Activated naive CD8-positive, alpha-beta T cell treated with anti-CD3 and anti-CD28 coated beads, Interleukin-2, amount 50 U/mL, for 24 hours (primary cell): ENCODE data around the gene PVRIG.
"Not testable (repeated sequence)": the region's sequence is repeated elsewhere in the genome, so short reads cannot be mapped to it uniquely, and the experiment has no call there.

Experiments
- ATAC-seq: fragments of 150-1000 bp; cut with Tn5 transposase; one replicate; pipeline ENCODE4 v1.10.0; 2021
- DNase-seq: peaks from one replicate; pipeline ENCODE4 v3.0.0; 2021
- H3K27ac Mint-ChIP-seq: one replicate; pipeline ENCODE4 v1.8.0; 2021; ENCODE audit warnings: mild to moderate bottlenecking, mixed read lengths
- H3K27me3 Mint-ChIP-seq: one replicate; pipeline ENCODE4 v1.8.0; 2021; ENCODE audit warnings: mixed read lengths
- H3K36me3 Mint-ChIP-seq: one replicate; pipeline ENCODE4 v1.8.0; 2021; ENCODE audit warnings: low read depth, mixed read lengths
- H3K4me1 Mint-ChIP-seq: one replicate; pipeline ENCODE4 v1.8.0; 2021; ENCODE audit warnings: mixed read lengths
- H3K4me3 Mint-ChIP-seq: one replicate; pipeline ENCODE4 v1.8.0; 2021; ENCODE audit warnings: mild to moderate bottlenecking, moderate library complexity, mixed read lengths
- H3K9me3 Mint-ChIP-seq: one replicate; pipeline ENCODE4 v1.8.0; 2021; ENCODE audit warnings: mixed read lengths

PVRIG gene

DNA sequence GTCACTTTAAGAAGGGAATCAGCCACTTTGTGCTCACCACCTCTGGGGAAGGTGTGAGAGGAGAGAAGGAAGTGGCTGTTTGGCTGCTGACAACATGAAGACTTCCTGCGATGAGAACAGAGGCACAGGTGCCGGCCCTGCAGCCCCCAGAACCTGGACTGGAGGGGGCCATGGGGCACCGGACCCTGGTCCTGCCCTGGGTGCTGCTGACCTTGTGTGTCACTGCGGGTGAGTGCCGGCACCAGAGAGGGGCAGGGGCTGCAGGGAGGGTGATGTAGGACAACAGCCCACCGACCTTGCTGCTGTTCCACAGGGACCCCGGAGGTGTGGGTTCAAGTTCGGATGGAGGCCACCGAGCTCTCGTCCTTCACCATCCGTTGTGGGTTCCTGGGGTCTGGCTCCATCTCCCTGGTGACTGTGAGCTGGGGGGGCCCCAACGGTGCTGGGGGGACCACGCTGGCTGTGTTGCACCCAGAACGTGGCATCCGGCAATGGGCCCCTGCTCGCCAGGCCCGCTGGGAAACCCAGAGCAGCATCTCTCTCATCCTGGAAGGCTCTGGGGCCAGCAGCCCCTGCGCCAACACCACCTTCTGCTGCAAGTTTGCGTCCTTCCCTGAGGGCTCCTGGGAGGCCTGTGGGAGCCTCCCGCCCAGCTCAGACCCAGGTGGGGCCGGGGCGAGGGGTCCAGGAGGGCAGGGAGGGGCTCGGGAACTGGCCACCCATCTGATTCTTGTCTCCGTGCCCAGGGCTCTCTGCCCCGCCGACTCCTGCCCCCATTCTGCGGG is at the start of gene PVRIG:
PVRIG (plus strand) TSS at position 149 of the 785 bp plus-strand sequence; CDS start at position 171, 22 bp downstream.
- DNase-seq (peak; percentile 54), ATAC-seq (peak; percentile 5)
- peaks cover 27% of the 10 kb centered on the region for H3K36me3 Mint-ChIP-seq

DNA sequence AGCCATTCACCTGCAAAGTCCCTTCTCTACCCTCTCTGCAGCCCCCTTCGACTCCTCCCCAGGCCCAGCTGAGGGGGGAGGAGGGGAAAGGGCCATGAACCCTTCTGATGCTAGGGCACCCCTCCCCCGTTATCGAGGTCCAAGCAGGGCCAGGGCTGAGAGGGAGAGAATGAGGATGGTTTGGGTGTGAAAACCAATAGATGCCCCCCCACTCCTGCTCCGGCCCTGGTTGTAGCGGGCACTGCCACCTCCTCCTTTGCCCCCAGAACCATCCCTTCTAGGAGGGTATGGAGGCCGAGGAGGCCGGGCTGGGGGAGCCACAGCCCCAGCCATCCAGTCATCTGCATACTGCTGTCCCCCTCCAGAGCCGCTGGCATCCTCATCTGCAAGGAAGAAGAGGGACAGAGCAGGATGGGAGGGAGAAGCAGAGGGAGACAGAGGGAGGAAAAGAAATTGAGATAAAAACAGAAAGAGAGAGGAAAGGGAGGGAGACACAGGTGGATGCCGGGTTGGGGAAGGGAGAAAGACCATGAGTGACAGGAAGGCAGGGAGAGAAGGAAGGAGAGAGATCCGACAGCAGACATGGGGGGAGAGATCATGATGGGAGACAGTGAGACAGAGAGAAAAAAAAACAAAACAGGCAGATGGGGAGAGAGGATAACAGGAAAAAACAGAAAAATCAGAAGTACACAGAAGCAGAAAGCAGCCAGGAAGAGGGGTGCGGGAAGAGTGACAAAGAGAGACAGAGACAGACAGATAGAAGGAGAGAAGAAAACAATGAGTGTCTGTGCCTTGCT is 49.5 kb upstream of the PVRIG start:
- Mint-ChIP-seq H3K27me3 (peaks cover 23% of the 10 kb centered on the region), H3K4me1 (peaks cover 59% of the 10 kb centered on the region), H3K9me3 (no peaks in the 10 kb centered on the region), H3K27ac (no peak overlapping the region), H3K4me3 (peak overlapping the region; percentile 62), H3K36me3 (no peaks in the 10 kb centered on the region)
- no peak for DNase-seq
- ATAC-seq = no peak

More for the DNA sequence above, at the start of gene PVRIG:
- not testable (repeated sequence) for H3K9me3 Mint-ChIP-seq, H3K27me3 Mint-ChIP-seq
- Mint-ChIP-seq H3K27ac (peak within 1 kb of the TSS; percentile 97), H3K4me3 (peak within 1 kb of the TSS; percentile 88), H3K4me1 (peaks cover 76% of the 10 kb centered on the region)

DNA sequence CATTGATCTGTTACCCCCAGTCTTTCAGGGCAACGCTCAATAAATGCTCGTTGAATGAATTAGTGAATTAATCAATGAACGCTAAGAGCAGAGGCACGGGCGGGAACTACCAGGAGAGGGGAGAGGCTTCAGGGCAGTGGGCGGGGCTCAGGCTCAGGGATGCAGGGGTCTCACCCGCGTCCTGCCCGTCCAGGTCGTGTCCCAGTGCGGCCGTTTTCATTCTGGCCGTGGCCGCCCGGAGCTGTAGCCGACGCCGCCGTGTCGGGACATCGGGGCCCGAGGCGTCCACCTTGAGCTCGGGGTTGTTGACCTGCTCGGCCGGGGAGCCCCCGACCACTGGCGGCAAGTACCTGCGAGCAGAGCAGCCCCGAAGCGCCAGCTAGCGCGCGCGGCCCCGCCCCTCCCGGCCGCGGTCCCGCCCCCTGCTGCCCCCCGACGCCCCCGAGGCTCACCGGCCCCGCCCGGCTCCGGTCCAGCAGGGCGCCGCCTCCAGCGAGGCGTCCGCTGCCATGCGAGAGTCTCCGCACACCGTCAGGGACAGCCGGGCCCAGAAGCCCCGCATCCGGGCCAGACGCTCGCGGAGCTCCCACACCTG is 48.6 kb upstream of the PVRIG start:
- peak; percentile 39 for ATAC-seq
- H3K36me3 Mint-ChIP-seq = no peaks in the 10 kb centered on the region
- no peak for DNase-seq
- H3K9me3 Mint-ChIP-seq = no peaks in the 10 kb centered on the region
- H3K4me3 Mint-ChIP-seq = peak overlapping the region; percentile 62
- peaks cover 59% of the 10 kb centered on the region for H3K4me1 Mint-ChIP-seq
- peaks cover 26% of the 10 kb centered on the region for H3K27me3 Mint-ChIP-seq
- H3K27ac Mint-ChIP-seq = peak overlapping the region; percentile 22

DNA sequence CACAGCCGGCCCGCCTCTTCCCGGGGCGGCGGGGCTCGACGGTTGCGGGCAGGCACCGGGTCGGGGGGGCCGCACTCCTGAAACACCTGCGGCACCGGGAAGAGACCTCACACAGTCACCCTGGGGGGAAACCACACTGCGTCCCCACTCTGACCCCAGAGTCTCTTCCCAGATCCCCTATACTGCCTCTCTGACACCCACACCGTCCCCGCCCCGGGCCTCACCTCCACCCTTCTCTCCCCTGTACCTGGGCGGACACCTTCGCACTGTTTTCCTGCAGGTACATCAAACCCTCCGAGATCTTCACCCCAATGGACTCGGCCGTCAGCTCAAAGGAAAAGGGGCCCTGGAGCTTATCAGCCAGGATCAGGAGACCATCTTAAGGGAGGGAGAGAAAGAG is 47.9 kb upstream of the PVRIG start:
- Mint-ChIP-seq H3K9me3 (no peaks in the 10 kb centered on the region), H3K27ac (no peak overlapping the region), H3K4me1 (peaks cover 57% of the 10 kb centered on the region), H3K4me3 (peak overlapping the region; percentile 30), H3K36me3 (no peaks in the 10 kb centered on the region), H3K27me3 (peaks cover 22% of the 10 kb centered on the region)
- DNase-seq = no peak
- no peak for ATAC-seq

DNA sequence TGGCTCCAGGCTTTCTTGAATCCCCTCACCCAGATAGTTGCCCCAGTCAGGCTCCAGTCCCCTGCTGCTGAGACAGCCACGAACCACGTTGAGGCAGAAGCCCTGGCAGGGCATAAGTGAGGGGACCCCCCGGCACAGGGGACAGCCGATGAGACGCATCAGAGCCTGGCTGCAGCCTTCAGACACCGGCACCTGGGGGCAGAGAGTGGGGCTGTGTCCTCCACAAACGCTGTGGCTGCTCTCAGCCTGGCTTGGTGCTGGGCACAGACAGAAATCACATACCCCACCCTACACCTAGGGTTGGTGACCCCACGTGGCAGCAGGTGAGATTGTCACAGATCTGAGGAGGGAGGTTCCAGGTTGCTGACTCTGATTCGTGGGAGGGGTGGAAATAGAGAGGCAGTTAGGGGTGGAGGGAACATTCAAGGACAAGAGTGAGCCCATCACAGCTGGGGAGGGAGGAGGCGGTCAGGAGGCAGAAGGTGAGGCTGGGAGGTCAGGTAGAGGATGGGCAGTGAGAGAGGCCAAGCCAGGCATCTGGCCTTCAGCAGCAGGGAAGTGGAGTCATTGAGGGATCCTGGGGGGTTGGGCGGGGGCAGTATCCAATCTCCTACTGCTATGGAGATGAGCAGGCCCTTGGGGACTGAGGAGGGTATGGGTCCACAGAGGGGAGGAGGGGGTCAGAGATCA is 45.8 kb upstream of the PVRIG start:
- no peak overlapping the region for H3K27ac Mint-ChIP-seq
- H3K4me1 Mint-ChIP-seq = peaks cover 41% of the 10 kb centered on the region
- no peaks in the 10 kb centered on the region for H3K36me3 Mint-ChIP-seq
- no peak for ATAC-seq
- no peak for DNase-seq
- no peak overlapping the region for H3K4me3 Mint-ChIP-seq
- no peaks in the 10 kb centered on the region for H3K9me3 Mint-ChIP-seq
- peaks cover 11% of the 10 kb centered on the region for H3K27me3 Mint-ChIP-seq

DNA sequence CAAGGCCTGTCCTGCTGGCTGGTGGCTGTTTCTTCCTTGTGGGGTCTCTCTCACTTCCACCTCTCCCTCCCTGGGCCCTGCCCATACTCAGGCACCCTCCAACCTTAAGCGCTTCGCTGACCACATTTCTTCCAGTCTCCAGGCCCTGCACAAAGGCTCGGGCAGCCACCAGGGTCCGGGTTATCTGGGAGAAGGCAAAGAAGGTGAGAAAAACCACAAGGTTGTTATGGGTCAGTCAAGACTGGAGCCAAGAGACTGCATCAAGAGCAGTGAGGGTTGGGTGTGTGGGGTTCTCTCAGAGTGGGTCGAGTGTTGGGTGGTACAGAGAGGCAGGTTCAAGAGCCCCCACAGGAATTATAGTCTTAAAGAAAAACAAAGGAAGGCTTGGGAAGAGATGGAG is 45.2 kb upstream of the PVRIG start:
- peaks cover 11% of the 10 kb centered on the region for H3K27me3 Mint-ChIP-seq

DNA sequence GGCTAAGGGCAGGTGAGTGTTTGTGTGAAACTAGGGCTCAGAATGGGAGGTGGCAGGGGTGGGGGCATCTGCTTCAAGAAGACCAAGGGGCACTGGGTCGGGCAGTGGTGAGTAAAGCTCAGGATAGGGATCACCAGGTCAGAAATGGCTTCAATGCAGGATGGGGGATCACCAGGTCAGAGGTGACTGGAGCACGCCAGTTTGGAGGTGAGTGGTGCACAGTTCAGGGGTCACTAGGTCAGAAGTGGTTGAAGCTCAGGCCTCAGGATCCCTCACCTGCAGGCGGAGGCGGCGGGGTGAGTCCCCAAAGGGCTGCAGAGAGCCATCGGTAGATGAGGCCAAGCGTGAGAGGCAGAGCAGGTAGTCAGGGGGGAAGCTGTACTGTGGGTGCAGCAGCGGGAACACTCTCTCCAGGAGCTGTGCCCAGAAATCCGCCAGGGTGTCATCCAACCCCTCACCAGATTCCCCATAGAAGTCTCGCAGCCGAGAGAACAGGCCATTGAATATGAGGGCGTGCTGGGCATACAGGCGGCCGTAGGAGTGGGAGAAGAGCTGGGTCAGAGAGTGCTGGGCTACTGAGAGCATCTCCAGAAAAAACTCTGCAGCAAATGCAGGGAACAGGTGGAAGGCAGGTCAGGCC is 44.3 kb upstream of the PVRIG start:
- Mint-ChIP-seq H3K36me3 (no peaks in the 10 kb centered on the region), H3K27me3 (peaks cover 9% of the 10 kb centered on the region), H3K4me3 (peak overlapping the region; percentile 29), H3K27ac (no peak overlapping the region), H3K4me1 (peaks cover 31% of the 10 kb centered on the region), H3K9me3 (no peaks in the 10 kb centered on the region)
- no peak for ATAC-seq
- no peak for DNase-seq

More for the DNA sequence above, 45.2 kb upstream of the PVRIG start:
- Mint-ChIP-seq H3K27ac (no peak overlapping the region), H3K36me3 (no peaks in the 10 kb centered on the region), H3K4me3 (no peak overlapping the region), H3K4me1 (peaks cover 35% of the 10 kb centered on the region), H3K9me3 (no peaks in the 10 kb centered on the region)
- DNase-seq (no peak), ATAC-seq (no peak)

DNA sequence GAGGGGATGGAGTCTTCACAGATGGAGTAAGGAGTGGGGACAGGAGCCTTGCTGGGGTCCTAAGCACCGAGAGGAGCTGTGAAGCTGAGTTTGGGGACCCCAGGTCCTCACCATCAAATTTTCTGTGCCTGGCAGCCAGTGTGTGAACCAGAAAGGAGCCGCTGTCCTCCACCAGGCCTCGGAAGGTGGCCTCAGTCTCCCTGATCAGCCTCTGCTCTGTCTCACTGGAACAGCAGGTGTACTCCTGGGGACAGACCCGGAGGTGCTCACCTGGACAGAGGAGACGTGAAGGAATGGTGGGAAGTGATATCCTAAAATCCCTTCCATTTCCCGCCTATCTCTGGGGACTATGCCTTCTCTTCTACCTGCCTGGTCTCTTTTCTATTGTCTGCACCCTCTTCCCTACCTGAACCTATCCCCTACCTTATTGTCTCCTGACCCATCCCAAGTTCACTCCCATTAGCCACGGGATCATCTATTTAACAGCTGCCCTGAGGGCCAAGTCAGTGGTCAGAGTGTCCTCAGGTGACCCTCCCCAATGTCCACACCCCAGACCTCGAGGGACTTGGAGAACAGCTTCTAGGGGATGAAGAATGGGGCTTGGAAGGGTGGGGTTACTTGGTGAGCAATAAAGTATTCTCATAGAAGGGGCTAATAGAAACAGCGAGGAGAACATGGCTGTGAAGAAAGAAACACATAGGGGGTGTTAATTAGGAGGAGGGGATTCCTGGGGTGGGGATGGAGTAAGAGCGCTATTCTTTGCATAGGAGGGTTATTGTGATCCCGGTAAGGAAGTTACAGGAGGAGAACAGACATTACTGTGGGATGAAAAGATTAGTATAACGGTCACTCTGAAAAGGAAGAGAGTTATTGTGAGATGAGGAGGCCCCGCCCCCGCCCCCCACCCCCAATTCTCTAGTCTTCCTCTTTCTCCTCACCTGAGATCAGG is 43.4 kb upstream of the PVRIG start:
- ATAC-seq (no peak), DNase-seq (no peak)
- Mint-ChIP-seq H3K4me1 (peaks cover 34% of the 10 kb centered on the region), H3K27me3 (peaks cover 4% of the 10 kb centered on the region), H3K9me3 (no peaks in the 10 kb centered on the region), H3K4me3 (peak overlapping the region; percentile 70), H3K27ac (no peak overlapping the region), H3K36me3 (no peaks in the 10 kb centered on the region)

DNA sequence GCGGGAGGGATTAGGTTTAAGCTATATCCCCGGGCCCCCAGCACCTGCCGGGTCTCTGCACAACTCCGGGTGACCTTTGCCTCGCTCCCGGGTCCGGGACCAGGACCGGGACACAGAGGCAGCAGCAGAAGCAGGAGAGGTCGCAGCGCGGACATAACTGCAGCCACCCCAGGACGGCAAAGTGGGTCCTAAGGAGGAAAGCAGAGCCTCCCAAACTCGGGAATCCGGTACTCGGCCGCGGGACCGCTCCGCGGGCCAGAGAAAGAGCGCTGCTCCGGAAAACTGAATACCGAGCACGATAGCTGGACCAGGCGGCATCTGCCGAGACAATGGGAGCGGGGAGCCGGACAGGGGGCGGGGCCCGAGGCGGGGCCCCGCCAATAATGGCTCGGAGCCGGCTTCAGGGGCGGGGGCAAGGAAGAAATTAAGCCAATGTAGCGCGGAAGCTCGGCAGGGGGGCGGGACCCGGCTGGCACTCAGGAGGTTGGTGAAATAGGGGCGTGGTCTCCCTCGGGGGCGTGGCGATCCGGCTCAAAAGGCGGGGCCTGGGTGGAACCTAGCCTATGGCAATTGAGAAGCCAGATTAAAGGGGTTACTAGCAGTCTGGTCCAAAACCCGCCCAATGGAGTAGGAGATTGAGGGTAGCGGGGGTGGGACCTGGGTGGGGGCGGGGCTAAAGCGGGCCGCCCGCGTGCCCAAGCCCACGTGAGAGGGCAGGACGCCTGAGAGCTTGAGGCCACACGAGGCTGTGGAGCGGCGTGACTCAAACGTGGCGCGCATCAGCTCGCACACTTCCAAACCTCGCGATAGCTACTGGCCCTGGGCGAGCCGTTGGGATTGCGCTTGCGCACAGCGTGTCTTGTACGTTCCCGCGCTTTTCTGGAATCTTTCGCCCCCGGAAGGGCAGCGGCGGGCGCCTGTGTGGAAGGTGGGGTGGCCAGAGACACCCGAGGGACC is 42.4 kb upstream of the PVRIG start, which contains the start of the genes GPC2 and STAG3:
GPC2 (minus strand) TSS at position 337 of the 957 bp plus-strand sequence; CDS start at position 155, 182 bp downstream.
STAG3 (plus strand) TSS at position 874 of the 957 bp plus-strand sequence. CDS start 2,639 bp downstream, outside the sequence.
- Mint-ChIP-seq H3K27ac (no peak within 1 kb of the TSS), H3K4me1 (peaks cover 40% of the 10 kb centered on the region), H3K36me3 (no peaks in the 10 kb centered on the region), H3K4me3 (peak within 1 kb of the TSS; percentile 70), H3K27me3 (peaks cover 4% of the 10 kb centered on the region), H3K9me3 (no peaks in the 10 kb centered on the region)
- peak; percentile 99 for DNase-seq
- ATAC-seq = peak; percentile 85

DNA sequence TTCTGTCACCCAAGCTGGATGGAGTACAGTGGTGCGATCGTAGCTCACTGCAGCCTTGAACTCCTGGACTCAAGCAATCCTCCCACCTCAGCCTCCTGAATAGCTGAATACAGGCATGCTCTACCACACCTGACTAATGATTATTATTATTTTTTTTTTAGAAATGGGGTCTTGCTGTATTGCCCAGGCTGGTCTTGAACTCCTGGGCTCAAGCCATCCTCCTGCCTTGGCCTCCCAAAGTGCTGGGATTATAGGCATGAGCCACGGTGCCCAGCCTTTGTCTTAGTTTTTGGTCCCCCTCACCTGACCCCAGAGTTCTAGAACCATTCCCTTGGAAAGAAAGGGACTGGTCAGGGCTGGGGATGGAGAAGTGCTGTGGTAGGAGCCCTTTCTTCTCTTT is 39.7 kb upstream of the PVRIG start:
- not testable (repeated sequence) for H3K27me3 Mint-ChIP-seq, DNase-seq, H3K36me3 Mint-ChIP-seq, H3K9me3 Mint-ChIP-seq, ATAC-seq
- peaks cover 46% of the 10 kb centered on the region for H3K4me1 Mint-ChIP-seq
- H3K4me3 Mint-ChIP-seq = peak overlapping the region; percentile 65
- H3K27ac Mint-ChIP-seq = peak overlapping the region; percentile 70

DNA sequence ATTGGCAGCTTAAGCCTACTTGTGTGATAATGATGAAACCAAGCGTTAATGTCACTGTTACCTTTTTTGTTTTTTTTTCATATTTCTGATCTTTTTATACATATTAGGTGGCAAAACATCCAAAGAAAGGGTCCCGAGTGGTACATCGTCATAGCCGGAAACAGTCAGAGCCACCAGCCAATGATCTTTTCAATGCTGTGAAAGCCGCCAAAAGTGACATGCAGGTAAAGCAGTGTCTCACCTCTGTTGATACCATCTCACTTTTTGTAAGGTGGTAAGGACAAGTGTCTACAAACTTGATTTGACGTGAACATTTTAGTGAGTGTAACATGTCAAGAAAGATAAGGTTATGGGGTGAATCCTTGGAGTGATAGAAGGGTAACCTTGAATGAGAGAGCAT is 37.1 kb upstream of the PVRIG start:
- H3K27me3 Mint-ChIP-seq, H3K4me3 Mint-ChIP-seq, DNase-seq, H3K36me3 Mint-ChIP-seq, H3K27ac Mint-ChIP-seq, H3K9me3 Mint-ChIP-seq, ATAC-seq: not testable (repeated sequence)
- peaks cover 32% of the 10 kb centered on the region for H3K4me1 Mint-ChIP-seq

DNA sequence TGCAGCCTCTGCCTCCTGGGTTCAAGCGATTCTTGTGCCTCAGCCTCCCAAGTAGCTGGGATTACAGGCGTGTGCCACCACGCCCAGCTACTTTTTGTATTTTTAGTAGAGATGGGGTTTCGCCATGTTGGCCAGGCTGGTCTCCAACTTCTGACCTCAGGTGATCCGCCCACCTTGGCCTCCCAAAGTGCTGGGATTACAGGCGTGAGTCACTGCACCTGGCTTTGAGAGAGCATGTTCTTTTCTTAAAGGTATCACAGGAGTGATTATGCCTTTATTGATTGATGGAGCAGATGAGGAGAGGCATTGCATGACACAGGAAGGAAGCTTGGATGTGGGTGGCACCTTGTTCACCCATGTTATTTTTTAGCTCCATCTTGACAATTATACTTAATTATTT is 36.7 kb upstream of the PVRIG start:
- not testable (repeated sequence) for H3K9me3 Mint-ChIP-seq, H3K27ac Mint-ChIP-seq, H3K27me3 Mint-ChIP-seq, H3K4me3 Mint-ChIP-seq, DNase-seq, H3K36me3 Mint-ChIP-seq, ATAC-seq
- H3K4me1 Mint-ChIP-seq = peaks cover 29% of the 10 kb centered on the region
